Natural killer cell (primary cell): ENCODE data around the gene SEC31B. TPM values are rescaled to one million over a fixed set of nuclear protein-coding genes. Genes with fewer than 3 reads are reported as not detected.

Experiments
- ATAC-seq, 3 donors: fragments of 150-1000 bp in 2 of 3; fragments of 200-7000 bp in 1 of 3; cut with Tn5 transposase; 1 replicate in 1 of 3; 2 replicates in 2 of 3; pipeline ENCODE4 v1.10.0; 2021; ENCODE audit warnings: mild to moderate bottlenecking in 2 of 3, moderate library complexity in 2 of 3
- DNase-seq, 2 donors: peaks; one replicate each; pipeline versions ENCODE4 v3.0.0 to v3.0.0-alpha.2; 2013 to 2021; ENCODE audit warnings: mixed read lengths in 1 of 2
- H3K27ac ChIP-seq: one replicate; pipeline ENCODE4 v1.5.1; 2013; ENCODE audit warnings: mild to moderate bottlenecking, low read length
- H3K27me3 ChIP-seq: one replicate; pipeline ENCODE4 v1.6.1; 2013; ENCODE audit warnings: low read length; ENCODE audit not compliant: control insufficient read depth, insufficient read depth
- H3K36me3 ChIP-seq: one replicate; pipeline ENCODE4 v1.6.1; 2013; ENCODE audit warnings: low read length; ENCODE audit not compliant: control insufficient read depth, insufficient read depth
- H3K4me1 ChIP-seq: one replicate; pipeline ENCODE4 v1.6.1; 2013; ENCODE audit warnings: low read length; ENCODE audit not compliant: control insufficient read depth, insufficient read depth
- H3K4me3 ChIP-seq: one replicate; pipeline ENCODE4 v1.5.1; 2013; ENCODE audit warnings: low read length
- H3K9me3 ChIP-seq: one replicate; pipeline ENCODE4 v1.6.1; 2013; ENCODE audit warnings: low read length; ENCODE audit not compliant: control insufficient read depth, insufficient read depth
- H3K27ac Mint-ChIP-seq, 2 donors: one replicate each; pipeline ENCODE4 v1.8.0; 2022; ENCODE audit warnings: mild to moderate bottlenecking in 2 of 2, mixed read lengths in 2 of 2, moderate library complexity in 1 of 2
- H3K27me3 Mint-ChIP-seq, 2 donors: one replicate each; pipeline ENCODE4 v1.8.0; 2022; ENCODE audit warnings: low read depth in 2 of 2, mixed read lengths in 2 of 2
- H3K36me3 Mint-ChIP-seq: one replicate; pipeline ENCODE4 v1.8.0; 2022; ENCODE audit warnings: mixed read lengths
- H3K4me1 Mint-ChIP-seq, 2 donors: one replicate each; pipeline ENCODE4 v1.8.0; 2022; ENCODE audit warnings: mixed read lengths in 2 of 2
- H3K4me3 Mint-ChIP-seq: one replicate; pipeline ENCODE4 v1.8.0; 2022; ENCODE audit warnings: mild to moderate bottlenecking, moderate library complexity, mixed read lengths
- H3K9me3 Mint-ChIP-seq, 2 donors: one replicate each; pipeline ENCODE4 v1.8.0; 2022; ENCODE audit warnings: mixed read lengths in 2 of 2
- CTCF ChIP-seq: fragments of 200-600 bp; IDR thresholded peaks from one replicate; pipeline ENCODE4 v1.8.0; 2022; ENCODE audit warnings: antibody characterized with exemption
- WGBS: methylation state at CpG from one replicate; pipeline ENCODE4 v1.1.7; 2013; ENCODE audit warnings: missing lambda C conversion rate; ENCODE audit not compliant: insufficient coverage; 5-methylcytosine and 5-hydroxymethylcytosine counted together
- intact Hi-C: fragments of 100-400 bp; cut with micrococcal nuclease; formaldehyde crosslinking; loops from one replicate; pipeline ENCODE4 v1.14.2; 2022
- total RNA-seq, 4 donors: library from RNA; stranded (reverse); fragments of 120-200 nt in 1 of 4; gene quantifications; one replicate each; pipeline versions ENCODE4 v1.2.3 to v1.2.4, GENCODE V29; 2013 to 2022

Gene SEC31B
- total RNA-seq, 3 donors from 2014 or later (not counting 1 experiment from before 2014, with no cell fraction given), result 32.6 to 38.6 (median 38.1) TPM

- Histone ChIP-seq H3K4me3 (no peak overlapping the region), H3K4me1 (no peaks in the 10 kb centered on the region), H3K27me3 (no peaks in the 10 kb centered on the region), H3K36me3 (no peaks in the 10 kb centered on the region), H3K27ac (no peak overlapping the region), H3K9me3 (no peaks in the 10 kb centered on the region)
- no peaks in the 10 kb centered on the region for H3K36me3 Mint-ChIP-seq
- no peak overlapping the region for H3K4me3 Mint-ChIP-seq
- no peak for TF ChIP-seq CTCF
- ATAC-seq (no peak), DNase-seq (no peak)
- H3K27ac Mint-ChIP-seq, result no peak overlapping the region
- no peaks in the 10 kb centered on the region for H3K4me1 Mint-ChIP-seq
- intact Hi-C loops, result no loop called here
- H3K9me3 Mint-ChIP-seq, result no peaks in the 10 kb centered on the region
- H3K27me3 Mint-ChIP-seq, result peaks cover 11 to 33% of the 10 kb centered on the region in 2 donors
- 90% methylated on average over 3 of the region's 3 CpGs for WGBS
These were observed 49.3 kb downstream of the SEC31B start for GRCh38 chr10:100470367-100470766.

GRCh38 chr10:100469756-100470155, 49.9 kb downstream of the SEC31B start:
- Histone ChIP-seq H3K4me3 (no peak overlapping the region), H3K4me1 (no peaks in the 10 kb centered on the region), H3K27ac (no peak overlapping the region), H3K27me3 (no peaks in the 10 kb centered on the region), H3K9me3 (no peaks in the 10 kb centered on the region), H3K36me3 (no peaks in the 10 kb centered on the region)
- ATAC-seq (no peak), DNase-seq (no peak)
- TF ChIP-seq CTCF, result no peak
- WGBS, result 94% methylated on average over 1 of the region's 1 CpG
- Mint-ChIP-seq H3K36me3 (no peaks in the 10 kb centered on the region), H3K4me3 (no peak overlapping the region), H3K4me1 (no peaks in the 10 kb centered on the region), H3K9me3 (no peaks in the 10 kb centered on the region), H3K27me3 (peaks cover 11 to 39% of the 10 kb centered on the region in 2 donors), H3K27ac (no peak overlapping the region)
- intact Hi-C loops, result no loop called here

GRCh38 chr10:100468978-100469377, 50.7 kb downstream of the SEC31B start:
- no peak for DNase-seq
- H3K9me3 ChIP-seq, result no peaks in the 10 kb centered on the region
- Mint-ChIP-seq H3K27ac (no peak overlapping the region), H3K4me1 (no peaks in the 10 kb centered on the region), H3K27me3 (peaks cover 12 to 47% of the 10 kb centered on the region in 2 donors), H3K9me3 (no peaks in the 10 kb centered on the region), H3K36me3 (no peaks in the 10 kb centered on the region), H3K4me3 (no peak overlapping the region)
- ATAC-seq, result no peak
- no peak overlapping the region for H3K27ac ChIP-seq
- no peak for TF ChIP-seq CTCF
- no peak overlapping the region for H3K4me3 ChIP-seq
- intact Hi-C loops, result no loop called here
- H3K27me3 ChIP-seq, result no peaks in the 10 kb centered on the region
- no peaks in the 10 kb centered on the region for H3K4me1 ChIP-seq
- H3K36me3 ChIP-seq, result no peaks in the 10 kb centered on the region

GRCh38 chr10:100468322-100468721, 51.3 kb downstream of the SEC31B start:
- H3K27ac Mint-ChIP-seq, result no peak overlapping the region
- peaks cover 10 to 51% of the 10 kb centered on the region in 2 donors for H3K27me3 Mint-ChIP-seq
- TF ChIP-seq CTCF, result no peak
- H3K9me3 ChIP-seq, result no peaks in the 10 kb centered on the region
- no peak overlapping the region for H3K4me3 ChIP-seq
- H3K36me3 ChIP-seq, result no peaks in the 10 kb centered on the region
- no peak overlapping the region for H3K27ac ChIP-seq
- ATAC-seq (no peak), DNase-seq (no peak)
- H3K27me3 ChIP-seq, result no peaks in the 10 kb centered on the region
- no peaks in the 10 kb centered on the region for H3K4me1 ChIP-seq
- H3K9me3 Mint-ChIP-seq, result no peaks in the 10 kb centered on the region
- H3K36me3 Mint-ChIP-seq, result no peaks in the 10 kb centered on the region
- no peak overlapping the region for H3K4me3 Mint-ChIP-seq
- intact Hi-C loops, result no loop called here
- 77% methylated on average over 5 of the region's 5 CpGs for WGBS
- H3K4me1 Mint-ChIP-seq, result no peaks in the 10 kb centered on the region
